Measurements from ENCODE around the gene SMARCA2.

DNA sequence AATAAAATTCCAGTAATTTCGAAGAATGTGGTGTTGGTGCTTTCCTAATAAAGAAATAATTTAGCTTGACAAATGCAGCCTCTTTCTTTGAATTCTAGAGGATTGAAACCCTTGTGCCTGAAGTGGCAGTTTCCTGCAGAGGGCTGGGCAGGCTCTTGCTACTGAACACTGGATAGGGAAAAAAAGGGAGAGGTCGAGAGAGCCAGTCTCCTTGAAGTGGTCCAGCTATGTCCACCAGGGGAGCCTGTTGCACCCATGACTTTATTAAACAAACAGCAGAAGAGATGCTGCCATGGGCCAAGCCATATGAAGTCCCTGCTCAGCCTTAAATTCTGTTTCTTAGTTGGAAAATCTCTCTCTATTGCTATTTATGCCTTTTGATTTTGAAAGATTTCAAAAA is 178.4 kb downstream of the SMARCA2 start:
- TF ChIP-seq POLR2A (IDR thresholded peaks at IDR 0.05; ENCODE audit: low read length) (no peak), GATA1 (IDR thresholded peaks at IDR 0.05; ENCODE audit: low read depth, low read length) (no peak)

Data from erythroblast (primary cell).